A549 (cell line): ENCODE results near the gene PPHLN1.
A peak's percentile ranks its signal among the peaks of the same experiment; 100 is the strongest.

Source experiments
- POLR2A ChIP-seq: IDR thresholded peaks from 2 replicates; pipeline ENCODE4 v1.6.1; 2012; ENCODE audit warnings: mild to moderate bottlenecking, low read length
- RAD21 ChIP-seq, 2 experiments: fragments of >200 bp in 1 of 2; sonication (Bioruptor Twin) in 1 of 2; formaldehyde crosslinking in 1 of 2; IDR thresholded peaks in 1 of 2; conservative IDR thresholded peaks in 1 of 2; 2 replicates in 1 of 2; 3 replicates in 1 of 2; pipeline ENCODE4 v1.6.1; 2012 to 2018; ENCODE audit warnings: inconsistent platforms in 1 of 2
- TF ChIP-seq, protein P1 (sequence below): fragments of >200 bp; sonication (Bioruptor Twin); formaldehyde crosslinking; IDR thresholded peaks from 3 replicates; pipeline ENCODE4 v1.5.1; 2016
- TF ChIP-seq, protein P2 (sequence below): fragments of 250-450 bp; sonication (Bioruptor Pico); IDR thresholded peaks from 2 replicates; pipeline ENCODE4 v1.5.0; 2021; ENCODE audit warnings: mild to moderate bottlenecking, moderate library complexity, borderline replicate concordance
- TF ChIP-seq, protein P3 (sequence below): fragments of >200 bp; sonication (Bioruptor Twin); formaldehyde crosslinking; IDR thresholded peaks from 3 replicates; pipeline ENCODE4 v1.6.1; 2016
- TF ChIP-seq, protein P4 (sequence below): fragments of 200-600 bp; sonication (generic); IDR thresholded peaks from 2 replicates; pipeline ENCODE4 v1.6.1; 2016; ENCODE audit warnings: antibody characterized with exemption, mild to moderate bottlenecking, moderate library complexity
- TF ChIP-seq, protein P5 (sequence below): IDR thresholded peaks from 2 replicates; pipeline ENCODE4 v1.6.1; 2012

DNA sequence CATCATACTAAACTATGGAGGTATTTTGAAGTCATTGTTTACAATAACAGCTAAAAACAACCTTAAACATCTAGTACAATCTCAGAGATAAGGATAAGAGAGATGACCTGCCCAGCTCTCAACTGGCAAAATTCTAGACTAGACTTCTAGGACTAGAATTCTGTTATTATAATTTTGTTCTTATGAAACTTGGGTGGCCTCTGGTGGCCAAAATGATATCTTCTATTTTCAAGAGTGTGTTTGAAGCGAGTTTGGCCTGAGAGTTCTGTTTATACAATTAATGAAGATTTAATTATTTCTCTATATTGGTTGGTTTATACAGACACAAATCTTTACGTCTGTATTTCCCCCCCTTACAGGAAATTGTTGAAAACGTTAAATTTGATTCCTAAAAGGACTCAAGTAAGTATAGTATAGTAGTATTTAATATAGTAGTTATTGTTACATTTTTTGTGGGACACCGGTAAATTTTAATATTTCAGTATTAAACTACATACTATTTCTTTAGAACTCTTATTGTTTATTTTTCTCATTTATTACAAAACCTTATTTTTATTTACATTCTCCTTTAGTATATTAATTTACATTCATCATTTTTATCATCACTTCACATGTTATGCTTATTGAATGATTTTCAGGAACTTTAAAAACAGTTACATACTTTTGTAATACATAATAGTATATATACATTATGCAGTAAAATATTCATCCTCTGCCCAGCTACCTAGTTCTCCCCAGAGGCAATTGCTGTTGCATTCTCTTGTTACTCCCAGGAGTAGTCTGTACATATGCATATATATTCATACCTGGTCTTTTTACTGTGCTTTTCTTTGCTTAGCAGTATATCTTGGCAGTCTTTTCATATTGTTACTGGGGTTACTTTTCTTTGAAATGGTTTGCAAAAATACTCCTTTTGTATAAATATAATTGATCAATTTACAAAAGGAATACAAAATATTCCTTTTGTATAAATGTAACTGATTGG is 6.6 kb downstream of the PPHLN1 start:
- TF ChIP-seq POLR2A: no peak
- TF ChIP-seq, protein P1, sequence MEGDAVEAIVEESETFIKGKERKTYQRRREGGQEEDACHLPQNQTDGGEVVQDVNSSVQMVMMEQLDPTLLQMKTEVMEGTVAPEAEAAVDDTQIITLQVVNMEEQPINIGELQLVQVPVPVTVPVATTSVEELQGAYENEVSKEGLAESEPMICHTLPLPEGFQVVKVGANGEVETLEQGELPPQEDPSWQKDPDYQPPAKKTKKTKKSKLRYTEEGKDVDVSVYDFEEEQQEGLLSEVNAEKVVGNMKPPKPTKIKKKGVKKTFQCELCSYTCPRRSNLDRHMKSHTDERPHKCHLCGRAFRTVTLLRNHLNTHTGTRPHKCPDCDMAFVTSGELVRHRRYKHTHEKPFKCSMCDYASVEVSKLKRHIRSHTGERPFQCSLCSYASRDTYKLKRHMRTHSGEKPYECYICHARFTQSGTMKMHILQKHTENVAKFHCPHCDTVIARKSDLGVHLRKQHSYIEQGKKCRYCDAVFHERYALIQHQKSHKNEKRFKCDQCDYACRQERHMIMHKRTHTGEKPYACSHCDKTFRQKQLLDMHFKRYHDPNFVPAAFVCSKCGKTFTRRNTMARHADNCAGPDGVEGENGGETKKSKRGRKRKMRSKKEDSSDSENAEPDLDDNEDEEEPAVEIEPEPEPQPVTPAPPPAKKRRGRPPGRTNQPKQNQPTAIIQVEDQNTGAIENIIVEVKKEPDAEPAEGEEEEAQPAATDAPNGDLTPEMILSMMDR: peak; percentile 87
- TF ChIP-seq, protein P2, sequence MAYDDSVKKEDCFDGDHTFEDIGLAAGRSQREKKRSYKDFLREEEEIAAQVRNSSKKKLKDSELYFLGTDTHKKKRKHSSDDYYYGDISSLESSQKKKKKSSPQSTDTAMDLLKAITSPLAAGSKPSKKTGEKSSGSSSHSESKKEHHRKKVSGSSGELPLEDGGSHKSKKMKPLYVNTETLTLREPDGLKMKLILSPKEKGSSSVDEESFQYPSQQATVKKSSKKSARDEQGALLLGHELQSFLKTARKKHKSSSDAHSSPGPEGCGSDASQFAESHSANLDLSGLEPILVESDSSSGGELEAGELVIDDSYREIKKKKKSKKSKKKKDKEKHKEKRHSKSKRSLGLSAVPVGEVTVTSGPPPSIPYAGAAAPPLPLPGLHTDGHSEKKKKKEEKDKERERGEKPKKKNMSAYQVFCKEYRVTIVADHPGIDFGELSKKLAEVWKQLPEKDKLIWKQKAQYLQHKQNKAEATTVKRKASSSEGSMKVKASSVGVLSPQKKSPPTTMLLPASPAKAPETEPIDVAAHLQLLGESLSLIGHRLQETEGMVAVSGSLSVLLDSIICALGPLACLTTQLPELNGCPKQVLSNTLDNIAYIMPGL (CRISPR knock-in tag): no peak
- TF ChIP-seq, protein P3, sequence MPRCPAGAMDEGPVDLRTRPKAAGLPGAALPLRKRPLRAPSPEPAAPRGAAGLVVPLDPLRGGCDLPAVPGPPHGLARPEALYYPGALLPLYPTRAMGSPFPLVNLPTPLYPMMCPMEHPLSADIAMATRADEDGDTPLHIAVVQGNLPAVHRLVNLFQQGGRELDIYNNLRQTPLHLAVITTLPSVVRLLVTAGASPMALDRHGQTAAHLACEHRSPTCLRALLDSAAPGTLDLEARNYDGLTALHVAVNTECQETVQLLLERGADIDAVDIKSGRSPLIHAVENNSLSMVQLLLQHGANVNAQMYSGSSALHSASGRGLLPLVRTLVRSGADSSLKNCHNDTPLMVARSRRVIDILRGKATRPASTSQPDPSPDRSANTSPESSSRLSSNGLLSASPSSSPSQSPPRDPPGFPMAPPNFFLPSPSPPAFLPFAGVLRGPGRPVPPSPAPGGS: no peak
- TF ChIP-seq, protein P4, sequence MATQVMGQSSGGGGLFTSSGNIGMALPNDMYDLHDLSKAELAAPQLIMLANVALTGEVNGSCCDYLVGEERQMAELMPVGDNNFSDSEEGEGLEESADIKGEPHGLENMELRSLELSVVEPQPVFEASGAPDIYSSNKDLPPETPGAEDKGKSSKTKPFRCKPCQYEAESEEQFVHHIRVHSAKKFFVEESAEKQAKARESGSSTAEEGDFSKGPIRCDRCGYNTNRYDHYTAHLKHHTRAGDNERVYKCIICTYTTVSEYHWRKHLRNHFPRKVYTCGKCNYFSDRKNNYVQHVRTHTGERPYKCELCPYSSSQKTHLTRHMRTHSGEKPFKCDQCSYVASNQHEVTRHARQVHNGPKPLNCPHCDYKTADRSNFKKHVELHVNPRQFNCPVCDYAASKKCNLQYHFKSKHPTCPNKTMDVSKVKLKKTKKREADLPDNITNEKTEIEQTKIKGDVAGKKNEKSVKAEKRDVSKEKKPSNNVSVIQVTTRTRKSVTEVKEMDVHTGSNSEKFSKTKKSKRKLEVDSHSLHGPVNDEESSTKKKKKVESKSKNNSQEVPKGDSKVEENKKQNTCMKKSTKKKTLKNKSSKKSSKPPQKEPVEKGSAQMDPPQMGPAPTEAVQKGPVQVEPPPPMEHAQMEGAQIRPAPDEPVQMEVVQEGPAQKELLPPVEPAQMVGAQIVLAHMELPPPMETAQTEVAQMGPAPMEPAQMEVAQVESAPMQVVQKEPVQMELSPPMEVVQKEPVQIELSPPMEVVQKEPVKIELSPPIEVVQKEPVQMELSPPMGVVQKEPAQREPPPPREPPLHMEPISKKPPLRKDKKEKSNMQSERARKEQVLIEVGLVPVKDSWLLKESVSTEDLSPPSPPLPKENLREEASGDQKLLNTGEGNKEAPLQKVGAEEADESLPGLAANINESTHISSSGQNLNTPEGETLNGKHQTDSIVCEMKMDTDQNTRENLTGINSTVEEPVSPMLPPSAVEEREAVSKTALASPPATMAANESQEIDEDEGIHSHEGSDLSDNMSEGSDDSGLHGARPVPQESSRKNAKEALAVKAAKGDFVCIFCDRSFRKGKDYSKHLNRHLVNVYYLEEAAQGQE: no peak
- TF ChIP-seq RAD21 (conservative IDR thresholded peaks at IDR 0.05 in 1 of 2, IDR thresholded peaks at IDR 0.05 in 1 of 2): peak; percentile 84 to 87
- TF ChIP-seq, protein P5, sequence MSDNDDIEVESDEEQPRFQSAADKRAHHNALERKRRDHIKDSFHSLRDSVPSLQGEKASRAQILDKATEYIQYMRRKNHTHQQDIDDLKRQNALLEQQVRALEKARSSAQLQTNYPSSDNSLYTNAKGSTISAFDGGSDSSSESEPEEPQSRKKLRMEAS: no peak
